NCI-H69 (cell line): ENCODE results near the gene TBC1D7.

Experiments
- DNase-seq: peaks from one replicate; lab custom pipeline; 2025; lab: John Stamatoyannopoulos, UW

The TBC1D7 gene

GRCh38 chr6:13319891-13320564, 8.3 kb downstream of the TBC1D7 start:
- no peak for DNase-seq

GRCh38 chr6:13318821-13319220, 9.5 kb downstream of the TBC1D7 start:
- DNase-seq, result no peak

GRCh38 chr6:13315896-13316295, 12.4 kb downstream of the TBC1D7 start:
- DNase-seq, result no peak

GRCh38 chr6:13314806-13315205, 13.5 kb downstream of the TBC1D7 start:
- DNase-seq, result no peak

- DNase-seq, result no peak
Measured at GRCh38 chr6:13311155-13311554, 17.2 kb downstream of the TBC1D7 start.

GRCh38 chr6:13308332-13308731, 20.0 kb downstream of the TBC1D7 start:
- no peak for DNase-seq

GRCh38 chr6:13307508-13307995, 20.8 kb downstream of the TBC1D7 start:
- no peak for DNase-seq

GRCh38 chr6:13305791-13306190, 22.5 kb downstream of the TBC1D7 start:
- no peak for DNase-seq

- no peak for DNase-seq
Measured at GRCh38 chr6:13305288-13305687, 23.0 kb downstream of the TBC1D7 start.

- DNase-seq, result no peak
Measured at GRCh38 chr6:13304580-13305260, 23.6 kb downstream of the TBC1D7 start.

- DNase-seq, result no peak
Measured at GRCh38 chr6:13304101-13304500, 24.2 kb downstream of the TBC1D7 start.

- peak; percentile 19 for DNase-seq
Measured at GRCh38 chr6:13303668-13304017, 24.7 kb downstream of the TBC1D7 start.

GRCh38 chr6:13302751-13303667, 25.3 kb downstream of the TBC1D7 start:
- peak; percentile 71 for DNase-seq

GRCh38 chr6:13302291-13302690, 26.0 kb downstream of the TBC1D7 start:
- DNase-seq, result no peak

GRCh38 chr6:13300643-13301590, 27.4 kb downstream of the TBC1D7 start:
- no peak for DNase-seq

- DNase-seq, result no peak
Measured at GRCh38 chr6:13299918-13300317, 28.4 kb downstream of the TBC1D7 start.

- DNase-seq, result peak; percentile 11
Measured at GRCh38 chr6:13299403-13299821, 28.9 kb downstream of the TBC1D7 start.

- no peak for DNase-seq
Measured at GRCh38 chr6:13298446-13298845, 29.9 kb downstream of the TBC1D7 start.

GRCh38 chr6:13297391-13297790, 30.9 kb downstream of the TBC1D7 start:
- DNase-seq, result no peak

- peak; percentile 24 for DNase-seq
Measured at GRCh38 chr6:13296536-13296997, 31.8 kb downstream of the TBC1D7 start.

- DNase-seq, result no peak
Measured at GRCh38 chr6:13295576-13295975, 32.8 kb downstream of the TBC1D7 start.
